Measurements from ENCODE around the gene MALAT1.

The MALAT1 gene

DNA sequence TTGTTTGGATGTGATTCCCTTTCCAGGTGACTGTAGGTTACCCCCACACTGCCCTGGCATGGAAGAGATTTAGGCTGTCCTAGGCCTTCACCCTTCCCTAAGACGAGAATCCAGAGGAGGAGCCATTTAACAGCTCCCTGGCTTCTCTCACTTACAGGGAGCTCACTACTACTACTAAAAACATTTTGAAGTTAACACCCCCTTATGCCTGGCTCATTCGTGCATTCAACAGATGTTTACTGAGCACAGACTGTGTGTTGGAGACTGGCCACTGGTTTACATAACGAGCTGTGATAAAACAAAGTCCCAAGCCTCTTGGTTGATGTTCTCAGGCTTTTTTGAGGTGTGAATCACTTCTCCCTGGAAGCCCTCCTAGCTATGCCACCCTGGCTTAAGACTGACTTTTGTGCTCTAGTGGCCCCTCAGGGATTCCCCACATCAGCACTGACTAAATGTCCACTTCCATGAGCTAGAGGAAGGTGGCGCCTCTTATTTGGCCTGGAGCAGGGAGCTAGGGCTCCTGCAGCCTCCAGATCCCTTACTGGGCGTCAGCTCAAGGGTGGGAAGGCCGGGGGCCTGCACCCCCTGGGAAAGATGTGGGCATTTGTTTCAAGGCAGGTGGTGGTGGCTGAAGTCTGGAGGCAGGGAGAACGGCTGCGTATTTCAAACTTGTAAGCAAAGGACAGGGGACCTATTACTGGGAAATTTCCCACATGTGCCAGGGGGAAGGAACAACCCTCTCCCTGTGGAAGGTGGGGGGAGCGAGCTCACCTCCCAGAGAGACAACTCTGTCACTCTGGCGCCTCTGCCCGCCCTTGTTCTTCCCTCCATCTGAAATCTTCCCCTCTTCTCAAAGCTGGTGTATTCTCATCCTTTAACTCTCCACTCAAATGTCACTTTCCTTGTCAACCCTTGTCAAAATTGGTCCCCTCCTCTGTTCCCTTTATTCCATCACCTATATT, 19.4 kb upstream of the MALAT1 start:
- no peak for DNase-seq

GRCh38 chr11:65482306-65482850, 16.5 kb upstream of the MALAT1 start:
- DNase-seq, result no peak

- no peak for DNase-seq
Measured at GRCh38 chr11:65485920-65486219, 13.0 kb upstream of the MALAT1 start.

GRCh38 chr11:65486570-65487466, 12.0 kb upstream of the MALAT1 start:
- DNase-seq, result no peak

- peak; percentile 57 for DNase-seq
Measured at GRCh38 chr11:65487467-65488272, 11.2 kb upstream of the MALAT1 start.

DNA sequence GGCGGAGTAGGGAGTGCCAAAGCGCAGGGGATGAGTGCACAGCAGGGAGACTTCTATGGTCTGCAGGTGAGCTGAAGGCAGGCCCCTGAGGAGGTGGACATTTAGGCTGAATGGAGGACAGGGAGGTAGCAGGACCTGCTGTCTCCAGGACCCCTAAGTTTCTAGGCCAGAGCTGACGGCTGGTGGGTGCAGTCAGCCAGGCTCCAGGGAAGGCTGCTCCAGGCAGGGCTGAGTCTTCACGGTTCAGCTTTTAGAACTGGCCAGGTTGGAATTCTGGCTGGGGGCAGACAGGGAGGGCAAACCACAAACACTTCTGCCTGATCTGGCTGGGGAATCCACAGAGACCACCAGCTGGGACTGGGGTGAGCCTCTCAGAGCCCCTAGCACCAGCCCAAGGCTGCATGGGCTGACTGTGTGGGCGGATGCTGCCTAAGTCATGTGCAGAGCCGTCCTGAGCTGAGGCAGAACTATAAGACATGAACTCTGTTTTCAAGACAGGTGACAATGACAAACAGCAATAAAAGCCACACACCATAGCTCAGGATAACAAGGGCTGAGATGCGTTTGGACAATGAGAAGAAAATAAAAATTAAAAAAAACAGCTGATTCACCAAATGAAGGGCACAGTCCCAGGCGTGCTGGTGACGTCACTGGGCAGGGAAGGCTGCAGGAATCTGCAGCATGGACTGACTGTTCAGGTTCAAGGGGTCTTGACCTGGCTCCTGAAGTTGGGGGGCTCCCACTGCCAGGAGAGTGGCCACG, 10.4 kb upstream of the MALAT1 start:
- no peak for DNase-seq

- DNase-seq, result no peak
Measured at GRCh38 chr11:65489035-65489705, 9.7 kb upstream of the MALAT1 start.

- DNase-seq, result no peak
Measured at GRCh38 chr11:65489706-65490320, 9.0 kb upstream of the MALAT1 start.

GRCh38 chr11:65491163-65491465, 7.7 kb upstream of the MALAT1 start:
- DNase-seq, result no peak

DNA sequence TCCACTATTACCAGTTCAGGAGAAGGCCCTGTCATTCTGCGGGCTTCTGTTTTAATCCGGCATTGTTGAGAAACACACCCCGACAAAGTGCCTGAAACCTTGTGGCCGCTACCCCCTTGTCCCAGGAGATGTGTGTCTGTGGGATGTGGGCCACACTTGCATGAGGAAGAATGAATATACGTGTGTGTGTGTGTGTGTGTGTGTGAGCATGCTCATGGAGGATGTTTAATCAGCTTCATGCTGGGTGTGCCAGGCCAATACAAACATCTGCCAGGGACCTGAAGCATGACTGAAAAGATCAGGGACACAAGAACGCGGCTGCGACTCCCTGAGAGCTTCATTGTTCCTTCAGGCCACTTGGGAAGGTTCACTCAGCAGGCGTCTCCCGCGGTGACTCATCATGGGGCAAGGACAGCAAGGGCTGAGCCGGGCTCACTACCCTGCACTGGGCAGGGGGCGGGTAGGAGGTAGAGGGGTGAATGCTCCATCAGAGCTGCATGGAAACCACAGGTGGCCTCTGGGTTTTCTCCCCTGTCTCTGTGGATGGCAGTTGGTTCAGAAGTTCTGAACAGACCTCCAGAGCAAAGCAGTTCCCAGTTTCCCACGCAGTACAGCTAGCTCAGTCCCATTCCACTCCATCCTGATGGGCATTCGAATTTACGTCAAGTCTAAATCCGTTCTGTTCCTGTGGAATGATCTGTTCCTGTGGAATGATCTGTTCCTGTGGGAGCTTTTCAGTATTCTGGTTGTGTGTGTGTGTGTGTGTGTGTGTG, 7.0 kb upstream of the MALAT1 start:
- DNase-seq, result no peak

DNA sequence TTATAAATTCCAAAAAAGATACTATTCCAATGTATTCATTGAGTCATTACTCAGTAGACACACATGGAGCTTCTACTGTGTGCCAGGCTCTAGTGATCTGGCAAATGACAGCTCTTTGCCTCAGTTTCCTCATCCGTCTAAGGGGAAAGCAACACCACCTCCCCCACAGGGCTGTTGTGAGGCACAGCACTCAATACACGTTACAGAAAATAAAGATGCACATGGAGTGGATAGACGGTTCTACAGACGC, 6.5 kb upstream of the MALAT1 start:
- no peak for DNase-seq

- peak; percentile 79 for DNase-seq
Measured at GRCh38 chr11:65492637-65493366, 6.0 kb upstream of the MALAT1 start.

- DNase-seq, result no peak
Measured at GRCh38 chr11:65493367-65494176, 5.3 kb upstream of the MALAT1 start.

DNA sequence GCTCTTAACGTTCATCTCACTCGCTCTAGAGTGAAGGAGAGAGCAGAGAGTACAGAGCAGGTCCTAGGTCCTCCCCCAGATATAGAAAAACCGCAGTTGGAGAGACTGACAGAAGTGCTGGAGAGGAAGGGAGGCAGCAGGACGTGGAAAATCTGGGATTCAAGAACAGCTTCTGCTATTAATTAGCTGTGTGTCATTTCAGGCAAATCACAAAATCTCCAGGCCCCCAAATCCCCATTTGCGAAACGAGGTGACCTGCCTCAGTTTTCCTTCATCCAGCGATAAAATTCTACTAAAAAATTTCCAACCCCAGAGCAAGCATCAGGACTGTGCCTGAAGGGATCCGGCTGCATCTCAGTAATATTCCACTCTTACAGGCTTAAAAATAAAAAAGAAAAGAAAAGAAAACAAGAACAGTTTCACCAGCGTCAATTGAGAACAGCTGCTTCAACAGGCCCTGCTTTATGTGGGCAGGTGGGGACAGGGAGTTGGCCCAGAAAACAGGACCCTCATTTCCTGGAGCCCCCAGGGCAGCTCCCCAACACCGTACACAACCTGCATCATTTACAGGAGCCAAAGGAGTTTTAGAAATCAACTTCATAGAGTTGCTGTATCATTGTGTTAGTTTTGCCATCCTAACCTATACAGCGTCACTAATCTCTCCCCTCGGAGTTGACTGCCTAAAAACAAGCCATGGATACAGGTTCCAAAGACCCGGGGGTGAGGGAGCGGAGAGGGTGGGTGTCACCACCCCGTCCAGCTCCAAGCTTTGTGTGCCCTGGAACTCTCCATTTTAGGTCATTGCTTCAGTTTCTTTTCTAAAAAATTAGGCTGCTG, 2.3 kb upstream of the MALAT1 start:
- DNase-seq, result no peak

DNA sequence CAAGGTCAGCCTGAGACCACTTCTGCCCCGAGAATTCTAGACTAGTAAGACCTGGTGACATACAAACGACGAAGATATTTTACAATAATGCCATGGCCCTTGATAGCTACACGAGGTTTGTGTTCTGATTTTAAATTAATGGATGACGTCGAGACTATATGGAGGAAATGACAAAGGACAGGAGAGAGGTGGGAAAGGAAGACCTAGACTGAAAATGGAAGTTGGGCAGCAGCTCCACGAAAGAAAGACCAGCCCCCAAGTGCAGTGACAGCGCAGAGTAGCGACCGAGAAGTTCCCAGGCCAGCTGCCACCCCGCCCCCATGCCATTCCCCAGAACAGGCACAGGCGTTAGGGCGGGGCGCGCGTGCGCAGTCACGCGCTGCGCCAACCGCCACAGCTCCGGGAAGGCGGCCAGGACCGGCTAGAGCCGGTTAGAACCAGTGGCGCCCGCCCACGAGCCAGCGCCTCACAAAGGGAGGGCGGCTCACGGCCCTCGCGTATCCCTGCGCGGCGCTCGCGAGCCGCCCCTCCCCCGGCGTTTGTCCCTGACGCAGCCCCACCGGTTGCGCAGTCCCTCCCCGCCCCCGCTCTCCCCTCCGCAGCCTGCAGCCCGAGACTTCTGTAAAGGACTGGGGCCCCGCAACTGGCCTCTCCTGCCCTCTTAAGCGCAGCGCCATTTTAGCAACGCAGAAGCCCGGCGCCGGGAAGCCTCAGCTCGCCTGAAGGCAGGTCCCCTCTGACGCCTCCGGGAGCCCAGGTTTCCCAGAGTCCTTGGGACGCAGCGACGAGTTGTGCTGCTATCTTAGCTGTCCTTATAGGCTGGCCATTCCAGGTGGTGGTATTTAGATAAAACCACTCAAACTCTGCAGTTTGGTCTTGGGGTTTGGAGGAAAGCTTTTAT, 1.5 kb upstream of the MALAT1 start:
- peak; percentile 97 for DNase-seq

- DNase-seq, result peak; percentile 52
Measured at GRCh38 chr11:65498042-65498726, 661 bp upstream of the MALAT1 start.

DNA sequence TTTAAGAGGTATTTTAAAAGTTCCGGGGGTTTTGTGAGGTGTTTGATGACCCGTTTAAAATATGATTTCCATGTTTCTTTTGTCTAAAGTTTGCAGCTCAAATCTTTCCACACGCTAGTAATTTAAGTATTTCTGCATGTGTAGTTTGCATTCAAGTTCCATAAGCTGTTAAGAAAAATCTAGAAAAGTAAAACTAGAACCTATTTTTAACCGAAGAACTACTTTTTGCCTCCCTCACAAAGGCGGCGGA, 193 bp upstream of the MALAT1 start:
- no peak for DNase-seq

Measured in GF-D8 (cell line).